Measurements from ENCODE around the gene COL4A2. TPM values are rescaled to one million over a fixed set of nuclear protein-coding genes. Genes with fewer than 3 reads are reported as not detected.

COL4A2 gene
- total and polyA plus RNA-seq, 11 donors: 92.4 to 377 (median 166) TPM

DNA sequence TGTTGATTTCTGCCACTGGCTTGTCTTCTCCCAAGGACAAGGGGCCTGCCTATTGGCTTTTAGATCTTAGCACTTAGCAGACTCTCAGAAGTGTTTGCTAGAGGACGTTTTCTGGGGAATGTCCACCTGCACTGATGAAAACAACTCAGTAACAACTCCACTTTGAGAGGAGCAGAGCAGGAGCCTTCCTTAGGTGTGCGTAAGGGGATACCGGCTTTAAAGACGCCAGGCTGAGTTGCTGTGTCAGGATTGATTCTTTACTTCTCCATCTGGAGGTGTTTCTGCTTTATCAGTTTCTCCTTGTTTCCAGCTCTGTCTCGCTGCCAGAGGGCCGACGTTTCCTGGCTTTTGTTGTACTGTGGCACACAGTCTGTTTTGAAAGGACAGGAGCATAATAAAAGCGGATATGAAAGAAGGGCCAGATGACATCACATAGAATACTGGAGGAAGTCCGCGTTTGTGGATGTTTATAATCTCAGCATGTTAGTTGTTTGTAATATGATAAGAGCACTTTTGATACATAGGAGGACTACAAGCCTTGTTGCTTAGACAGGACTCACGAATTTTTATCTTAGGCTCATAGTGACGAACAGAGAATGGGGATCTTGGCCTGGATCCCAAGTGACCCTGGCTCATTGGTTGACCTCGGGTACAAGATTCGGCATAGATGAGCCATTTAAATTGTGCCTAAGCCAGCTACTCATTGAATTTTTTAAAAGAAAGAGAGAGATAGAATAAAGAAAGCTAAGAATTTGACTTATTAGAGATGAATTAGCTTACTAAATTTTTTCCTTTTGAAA lies 34.6 kb downstream of the COL4A2 start:
- Histone ChIP-seq H3K27ac (peak overlapping the region; percentile 74 to 96 (median 90)), H3K9me3 (no peaks in the 10 kb centered on the region), H3K4me3 (peak overlapping the region in 10 of 12 donors; percentile 1 to 32 (median 16)), H3K36me3 (no peaks in the 10 kb centered on the region), H3K4me1 (peaks cover 29 to 77% (median 63%) of the 10 kb centered on the region in 12 donors), H3K27me3 (no peaks in the 10 kb centered on the region)
- peak in 3 of 4 donors; percentile 28 to 56 (median 40) for ATAC-seq
- 3 to 7% (median 7%) methylated on average over 14 of the region's 14 CpGs for WGBS, 4 donors
- no peak for TF ChIP-seq POLR2A (IDR thresholded peaks at IDR 0.05)
- intact Hi-C loops (cut with DNase I): loop anchor here in 1 of 10 donors (5.0 kb wide), 1 partner anchor 34 kb away; the partner anchor contains the start of genes COL4A1 and COL4A2
- peak in 3 of 5 donors; percentile 54 to 59 (median 58) for DNase-seq

DNA sequence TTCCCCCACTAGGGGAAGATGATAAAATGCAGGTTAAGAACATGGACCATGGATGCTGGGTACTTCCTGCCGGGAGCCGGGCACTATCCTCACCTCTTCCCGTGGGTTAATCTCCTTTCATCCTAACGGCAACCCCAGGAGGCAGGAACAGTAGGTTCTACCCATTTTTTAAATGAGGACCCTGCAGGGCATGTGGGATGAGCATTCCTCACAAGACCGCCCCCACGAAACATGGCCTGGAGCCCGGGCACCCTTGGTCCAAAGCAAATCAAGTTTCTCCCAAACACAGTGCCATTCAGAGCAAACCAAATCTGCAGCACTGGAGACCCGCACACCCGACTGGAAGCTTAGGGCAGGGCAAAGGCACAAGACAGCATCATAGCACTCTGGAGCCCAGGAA lies 35.4 kb downstream of the COL4A2 start:
- no peaks in the 10 kb centered on the region for H3K27me3 ChIP-seq
- H3K9me3 ChIP-seq: no peaks in the 10 kb centered on the region
- ATAC-seq: no peak
- DNase-seq: peak in 1 of 5 donors; percentile 21
- WGBS, 4 donors: 89 to 95% (median 90%) methylated on average over 9 of the region's 9 CpGs
- intact Hi-C loops (cut with DNase I): loop anchor here in 1 of 10 donors (5.0 kb wide), 1 partner anchor 35 kb away; the partner anchor contains the start of genes COL4A1 and COL4A2
- peak overlapping the region in 9 of 12 donors; percentile 83 to 96 (median 89) for H3K27ac ChIP-seq
- H3K4me3 ChIP-seq: no peak overlapping the region
- peaks cover 29 to 77% (median 63%) of the 10 kb centered on the region in 12 donors for H3K4me1 ChIP-seq
- TF ChIP-seq POLR2A (IDR thresholded peaks at IDR 0.05): no peak
- TF ChIP-seq, protein P1, sequence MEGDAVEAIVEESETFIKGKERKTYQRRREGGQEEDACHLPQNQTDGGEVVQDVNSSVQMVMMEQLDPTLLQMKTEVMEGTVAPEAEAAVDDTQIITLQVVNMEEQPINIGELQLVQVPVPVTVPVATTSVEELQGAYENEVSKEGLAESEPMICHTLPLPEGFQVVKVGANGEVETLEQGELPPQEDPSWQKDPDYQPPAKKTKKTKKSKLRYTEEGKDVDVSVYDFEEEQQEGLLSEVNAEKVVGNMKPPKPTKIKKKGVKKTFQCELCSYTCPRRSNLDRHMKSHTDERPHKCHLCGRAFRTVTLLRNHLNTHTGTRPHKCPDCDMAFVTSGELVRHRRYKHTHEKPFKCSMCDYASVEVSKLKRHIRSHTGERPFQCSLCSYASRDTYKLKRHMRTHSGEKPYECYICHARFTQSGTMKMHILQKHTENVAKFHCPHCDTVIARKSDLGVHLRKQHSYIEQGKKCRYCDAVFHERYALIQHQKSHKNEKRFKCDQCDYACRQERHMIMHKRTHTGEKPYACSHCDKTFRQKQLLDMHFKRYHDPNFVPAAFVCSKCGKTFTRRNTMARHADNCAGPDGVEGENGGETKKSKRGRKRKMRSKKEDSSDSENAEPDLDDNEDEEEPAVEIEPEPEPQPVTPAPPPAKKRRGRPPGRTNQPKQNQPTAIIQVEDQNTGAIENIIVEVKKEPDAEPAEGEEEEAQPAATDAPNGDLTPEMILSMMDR (IDR thresholded peaks at IDR 0.05): no peak
- no peaks in the 10 kb centered on the region for H3K36me3 ChIP-seq

DNA sequence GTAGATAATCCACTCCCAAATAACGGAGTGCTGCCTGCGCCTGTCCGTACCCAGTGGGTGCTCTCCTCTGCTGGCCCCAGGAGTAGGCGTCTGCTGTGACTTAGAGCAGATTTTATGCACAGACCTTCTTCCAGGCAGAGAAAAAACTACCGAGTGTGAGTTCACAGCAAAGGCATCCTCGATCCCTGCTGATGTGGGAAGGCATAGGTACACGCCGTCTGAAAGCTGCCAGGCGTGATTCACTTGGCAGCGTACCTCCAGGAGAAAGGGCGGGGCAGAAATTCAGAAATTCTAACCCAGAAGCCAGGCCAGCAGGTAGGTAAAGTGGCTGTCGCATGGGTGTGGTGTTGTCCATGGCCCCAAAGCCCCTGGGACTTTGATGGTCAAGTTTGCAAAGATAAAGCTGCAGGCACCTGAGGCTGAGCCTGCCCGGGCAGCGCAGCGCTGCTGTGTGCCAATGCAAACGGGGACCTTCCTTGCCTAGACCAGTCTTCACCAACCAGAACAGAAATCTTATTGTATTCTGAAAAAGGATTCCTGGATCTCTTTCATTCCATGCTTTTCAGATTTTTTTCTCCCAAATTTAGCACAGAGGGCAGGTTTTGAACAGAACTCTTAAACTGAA lies 36.3 kb downstream of the COL4A2 start:
- Histone ChIP-seq H3K27ac (peak overlapping the region in 1 of 12 donors; percentile 95), H3K4me1 (peaks cover 35 to 77% (median 61%) of the 10 kb centered on the region in 12 donors), H3K27me3 (no peaks in the 10 kb centered on the region), H3K36me3 (no peaks in the 10 kb centered on the region), H3K9me3 (no peaks in the 10 kb centered on the region), H3K4me3 (no peak overlapping the region)
- 79 to 90% (median 82%) methylated on average over 16 of the region's 16 CpGs for WGBS, 4 donors
- TF ChIP-seq, protein P1 (IDR thresholded peaks at IDR 0.05): no peak
- no peak for TF ChIP-seq POLR2A (IDR thresholded peaks at IDR 0.05)
- intact Hi-C loops (cut with DNase I): loop anchor here in 1 of 10 donors (5.0 kb wide), 1 partner anchor 36 kb away; the partner anchor contains the start of genes COL4A1 and COL4A2
- DNase-seq (peak in 1 of 5 donors; percentile 23), ATAC-seq (no peak)

DNA sequence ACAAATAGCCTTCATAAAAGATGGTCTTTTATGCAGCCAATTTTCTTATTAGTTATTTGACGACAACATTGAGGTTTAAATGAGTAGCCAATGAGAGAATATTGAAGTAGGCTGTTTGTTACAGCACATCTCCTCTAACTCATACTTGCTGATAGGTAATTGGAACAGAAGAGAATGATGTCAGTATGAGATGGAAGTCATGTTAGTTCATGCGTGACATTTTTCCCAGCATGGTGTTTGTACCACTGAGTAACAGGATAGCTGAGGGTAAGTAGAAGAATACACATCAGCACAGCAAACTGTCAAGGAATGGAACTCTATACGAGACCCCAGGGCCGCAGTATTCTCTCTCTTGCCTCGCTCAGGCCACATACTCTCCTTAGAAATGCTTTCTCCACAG lies 37.2 kb downstream of the COL4A2 start:
- Histone ChIP-seq H3K27ac (peak overlapping the region in 1 of 12 donors; percentile 95), H3K4me3 (no peak overlapping the region), H3K27me3 (no peaks in the 10 kb centered on the region), H3K9me3 (no peaks in the 10 kb centered on the region), H3K4me1 (peaks cover 32 to 77% (median 61%) of the 10 kb centered on the region in 12 donors), H3K36me3 (no peaks in the 10 kb centered on the region)
- 92 to 97% (median 95%) methylated on average over 5 of the region's 5 CpGs for WGBS, 4 donors
- intact Hi-C loops (cut with DNase I): loop anchor here in 1 of 10 donors (5.0 kb wide), 1 partner anchor 37 kb away; the partner anchor contains the start of genes COL4A1 and COL4A2
- TF ChIP-seq, protein P1 (IDR thresholded peaks at IDR 0.05): no peak
- TF ChIP-seq POLR2A (IDR thresholded peaks at IDR 0.05): no peak
- no peak for DNase-seq
- ATAC-seq: no peak
